ENCODE results near the gene PLD2.
A peak's percentile ranks its signal among the peaks of the same experiment; 100 is the strongest.

PLD2 gene, protein sequence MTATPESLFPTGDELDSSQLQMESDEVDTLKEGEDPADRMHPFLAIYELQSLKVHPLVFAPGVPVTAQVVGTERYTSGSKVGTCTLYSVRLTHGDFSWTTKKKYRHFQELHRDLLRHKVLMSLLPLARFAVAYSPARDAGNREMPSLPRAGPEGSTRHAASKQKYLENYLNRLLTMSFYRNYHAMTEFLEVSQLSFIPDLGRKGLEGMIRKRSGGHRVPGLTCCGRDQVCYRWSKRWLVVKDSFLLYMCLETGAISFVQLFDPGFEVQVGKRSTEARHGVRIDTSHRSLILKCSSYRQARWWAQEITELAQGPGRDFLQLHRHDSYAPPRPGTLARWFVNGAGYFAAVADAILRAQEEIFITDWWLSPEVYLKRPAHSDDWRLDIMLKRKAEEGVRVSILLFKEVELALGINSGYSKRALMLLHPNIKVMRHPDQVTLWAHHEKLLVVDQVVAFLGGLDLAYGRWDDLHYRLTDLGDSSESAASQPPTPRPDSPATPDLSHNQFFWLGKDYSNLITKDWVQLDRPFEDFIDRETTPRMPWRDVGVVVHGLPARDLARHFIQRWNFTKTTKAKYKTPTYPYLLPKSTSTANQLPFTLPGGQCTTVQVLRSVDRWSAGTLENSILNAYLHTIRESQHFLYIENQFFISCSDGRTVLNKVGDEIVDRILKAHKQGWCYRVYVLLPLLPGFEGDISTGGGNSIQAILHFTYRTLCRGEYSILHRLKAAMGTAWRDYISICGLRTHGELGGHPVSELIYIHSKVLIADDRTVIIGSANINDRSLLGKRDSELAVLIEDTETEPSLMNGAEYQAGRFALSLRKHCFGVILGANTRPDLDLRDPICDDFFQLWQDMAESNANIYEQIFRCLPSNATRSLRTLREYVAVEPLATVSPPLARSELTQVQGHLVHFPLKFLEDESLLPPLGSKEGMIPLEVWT

DNA sequence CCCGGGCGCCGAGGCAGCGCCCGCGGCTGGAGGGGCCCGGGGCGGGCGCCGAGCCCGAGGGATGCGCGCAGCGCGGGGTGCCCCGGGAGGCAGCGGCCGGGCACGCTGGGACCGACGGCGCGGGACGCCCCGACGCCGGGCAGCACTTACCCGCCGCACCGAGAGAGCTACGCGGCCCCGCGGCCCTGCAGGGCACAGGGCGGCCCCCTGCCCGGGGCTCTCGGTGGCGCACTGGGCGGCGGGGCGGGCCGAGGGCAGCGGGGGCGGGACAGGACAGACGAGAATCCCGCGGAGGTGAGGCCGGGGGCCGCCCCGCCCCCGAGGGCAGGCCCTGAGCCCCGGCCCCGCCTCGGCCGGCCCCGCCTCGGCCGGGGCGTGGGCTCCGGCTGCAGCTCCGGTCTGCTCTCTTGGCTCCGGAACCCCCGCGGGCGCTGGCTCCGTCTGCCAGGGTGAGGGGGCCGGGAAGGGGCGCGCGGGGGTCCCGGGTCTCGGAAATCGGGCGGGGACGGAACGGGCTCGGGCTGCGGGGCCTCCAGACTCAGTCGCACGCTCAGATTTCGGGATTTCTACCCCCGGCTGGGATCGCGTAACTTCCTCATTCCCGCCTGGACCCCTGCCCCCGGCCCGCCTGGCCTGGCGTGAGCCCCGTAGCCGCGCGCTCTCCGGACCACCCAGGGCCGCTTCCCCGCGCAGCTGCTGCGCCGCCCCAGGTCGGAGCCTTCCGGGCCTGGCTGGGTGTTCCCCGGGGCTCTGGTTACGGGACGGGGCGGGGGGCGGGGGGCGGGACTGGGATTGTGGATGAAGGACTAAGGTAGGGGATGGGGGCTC is at the start of gene PLD2:
Gene PLD2 (plus strand): TSS at position 376 of the 828 bp plus-strand sequence. CDS start 621 bp downstream, outside the sequence.
- peak; percentile 100 for DNase-seq (ENCODE audit: low spot score)

DNA sequence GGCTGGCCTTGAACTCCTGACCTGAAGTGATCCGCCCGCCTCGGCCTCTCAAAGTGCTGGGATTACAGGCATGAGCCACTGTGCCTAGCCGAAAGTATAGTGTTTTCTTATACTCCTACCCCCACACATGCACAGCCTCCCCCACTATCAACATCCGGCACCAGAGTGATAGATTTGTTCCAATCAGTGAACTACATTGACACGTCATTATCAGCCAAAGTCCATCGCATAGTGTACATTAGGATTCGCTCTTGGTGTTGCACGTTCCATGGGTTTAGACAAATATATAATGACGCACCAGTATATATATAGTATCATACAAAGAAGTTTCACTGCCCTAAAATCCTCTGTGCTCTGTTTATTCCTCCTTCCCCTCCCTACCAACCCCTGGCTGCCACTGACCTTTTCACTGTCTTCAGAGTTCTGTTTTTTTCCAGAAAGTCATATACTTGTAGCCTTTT is 47.1 kb upstream of the PLD2 start:
- no peak for DNase-seq (ENCODE audit: low spot score)

DNA sequence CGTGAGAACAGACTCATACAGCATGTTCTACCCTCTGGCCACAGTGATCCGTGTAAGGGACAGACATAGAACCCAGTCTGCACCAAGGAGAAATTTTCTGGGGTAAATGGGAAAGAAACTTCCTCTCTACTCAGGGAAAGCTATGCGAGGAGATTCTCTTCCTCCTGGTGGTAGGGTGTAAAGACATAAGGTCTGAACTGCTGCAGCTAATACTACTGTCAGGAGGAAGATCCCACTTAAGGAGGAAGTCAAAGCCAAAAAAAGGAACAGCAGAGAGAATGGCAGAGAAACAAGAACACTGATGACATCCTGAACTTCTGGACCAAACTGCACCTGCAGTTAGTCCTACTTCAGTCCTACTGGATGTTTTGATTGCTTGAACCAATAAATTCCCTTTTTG is 42.4 kb upstream of the PLD2 start:
- DNase-seq (ENCODE audit: low spot score) = no peak

DNA sequence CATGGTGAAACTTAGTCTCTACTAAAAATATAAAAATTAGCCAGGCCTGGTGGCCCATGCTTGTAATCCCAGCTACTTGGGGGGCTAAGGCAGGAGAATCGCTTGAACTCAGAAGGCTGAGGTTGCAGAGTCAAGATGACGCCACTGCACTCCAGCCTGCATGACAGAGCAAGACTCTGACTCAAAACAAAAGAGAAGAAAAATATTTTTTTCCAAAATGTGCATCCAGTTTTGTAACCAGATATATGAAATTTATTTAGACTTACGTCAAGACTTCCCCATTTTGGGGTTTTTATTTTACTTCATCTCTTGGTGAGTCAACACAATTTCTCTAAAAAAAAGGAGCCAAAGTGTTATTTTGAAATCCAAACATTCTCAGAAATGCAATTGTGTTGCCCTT is 40.8 kb upstream of the PLD2 start:
- DNase-seq (ENCODE audit: low spot score) = no peak

DNA sequence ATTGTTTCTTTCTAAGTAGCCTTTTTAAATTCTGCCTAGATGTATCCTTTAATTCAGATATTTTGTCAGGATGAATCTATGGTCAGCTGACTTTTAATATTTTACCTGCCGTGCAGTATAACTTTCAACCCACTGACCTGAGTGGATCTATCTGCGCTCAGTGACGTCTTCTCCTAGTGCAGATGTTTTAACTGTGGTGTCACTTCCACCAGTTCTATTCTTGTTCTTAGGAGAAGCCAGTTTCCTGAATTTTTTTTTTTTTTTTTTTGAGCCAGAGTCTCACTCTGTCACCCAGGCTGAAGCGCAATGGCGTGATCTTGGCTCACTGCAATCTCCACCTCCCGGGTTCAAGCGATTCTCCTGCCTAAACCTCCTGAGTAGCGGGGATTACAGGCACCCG is 40.2 kb upstream of the PLD2 start:
- DNase-seq (ENCODE audit: low spot score) = no peak

DNA sequence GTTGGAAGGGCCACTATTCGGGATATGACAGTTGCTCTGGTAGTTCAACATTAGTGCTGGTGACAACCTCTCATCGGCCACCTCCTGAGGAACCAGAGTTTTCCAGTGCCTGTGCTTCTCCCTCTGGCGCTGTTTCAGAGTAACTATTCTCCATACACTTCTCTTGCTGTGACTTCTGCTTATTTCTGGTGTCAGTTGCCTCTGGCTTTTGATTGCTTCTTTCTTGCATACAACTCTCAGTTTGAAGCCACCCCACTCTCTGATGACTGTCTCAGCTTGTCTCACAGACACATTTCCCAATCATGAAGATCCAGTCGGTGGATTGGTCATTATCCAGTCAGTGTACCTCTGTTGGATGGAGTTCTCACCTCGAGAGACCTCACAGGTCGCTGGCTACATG is 38.7 kb upstream of the PLD2 start:
- no peak for DNase-seq (ENCODE audit: low spot score)

DNA sequence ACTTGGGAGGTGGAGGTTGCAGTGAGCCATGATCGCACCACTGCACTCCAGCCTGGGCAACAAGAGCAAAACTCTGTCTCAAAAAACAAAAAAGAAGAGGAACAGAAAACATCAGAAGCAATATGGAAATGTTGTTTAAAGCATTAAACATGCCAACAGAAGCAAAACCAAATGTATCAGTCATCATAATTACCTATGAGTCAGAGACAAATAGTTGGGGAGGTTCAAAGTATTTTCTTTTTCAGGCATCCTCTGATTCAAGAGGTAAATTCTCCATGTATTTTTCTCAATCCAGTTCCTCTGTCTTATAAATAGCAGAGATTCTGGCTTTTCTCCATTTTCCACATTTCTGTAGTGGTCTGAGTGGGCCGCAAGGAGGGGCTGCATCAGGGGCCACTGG is 37.3 kb upstream of the PLD2 start:
- DNase-seq (ENCODE audit: low spot score) = peak; percentile 50

DNA sequence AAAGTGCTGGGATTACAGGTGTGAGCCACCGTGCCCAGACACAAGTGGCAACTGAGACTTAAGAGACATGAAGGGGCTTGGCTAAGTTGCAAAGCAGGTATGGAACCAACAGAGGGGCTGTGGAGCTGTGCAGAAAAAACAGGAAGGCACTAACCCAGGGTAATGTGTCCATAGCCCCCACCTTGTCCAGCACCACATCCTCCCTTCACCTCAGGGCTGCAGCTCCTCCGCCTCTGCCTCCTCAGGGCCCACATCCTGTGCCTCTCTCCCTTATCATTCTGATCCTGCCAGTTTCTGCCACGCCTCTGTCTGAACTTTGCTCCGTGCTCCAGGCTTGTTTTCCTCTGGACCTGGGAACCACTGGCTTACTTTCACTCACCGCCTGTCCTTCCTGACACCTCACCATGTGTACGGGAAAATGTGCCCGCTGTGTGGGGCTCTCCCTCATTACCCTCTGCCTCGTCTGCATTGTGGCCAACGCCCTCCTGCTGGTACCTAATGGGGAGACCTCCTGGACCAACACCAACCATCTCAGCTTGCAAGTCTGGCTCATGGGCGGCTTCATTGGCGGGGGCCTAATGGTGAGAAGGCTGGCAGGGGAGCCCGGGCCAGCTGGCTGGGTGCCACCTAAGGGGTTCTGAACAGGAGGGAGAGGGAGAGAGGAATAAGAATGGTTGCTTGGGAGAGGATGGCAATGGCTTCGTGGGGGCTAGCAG is 35.3 kb upstream of the PLD2 start, which contains the start of gene TM4SF5:
Gene TM4SF5 (plus strand): TSS at position 368 of the 716 bp plus-strand sequence. CDS start 37 bp downstream, at position 405.
- DNase-seq (ENCODE audit: low spot score) = no peak

DNA sequence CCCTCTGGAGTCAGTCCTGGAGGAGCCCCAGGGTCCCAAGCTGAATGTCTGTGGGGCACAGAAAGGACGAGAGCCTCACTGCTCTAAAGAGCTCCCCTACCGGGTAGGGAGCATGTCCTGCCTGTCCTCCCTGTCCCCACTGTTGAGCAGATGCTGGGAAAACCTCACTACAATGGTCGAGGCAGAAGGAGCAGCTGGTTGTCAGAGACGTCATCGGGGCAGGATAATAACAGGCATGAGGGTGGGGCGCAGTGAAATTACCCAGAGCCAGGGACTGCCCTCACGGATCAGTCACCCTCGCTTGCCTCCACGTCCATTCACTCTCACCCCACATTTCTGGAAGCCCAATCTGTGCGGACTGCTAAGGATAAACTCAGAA is 34.7 kb upstream of the PLD2 start:
- DNase-seq (ENCODE audit: low spot score) = no peak

DNA sequence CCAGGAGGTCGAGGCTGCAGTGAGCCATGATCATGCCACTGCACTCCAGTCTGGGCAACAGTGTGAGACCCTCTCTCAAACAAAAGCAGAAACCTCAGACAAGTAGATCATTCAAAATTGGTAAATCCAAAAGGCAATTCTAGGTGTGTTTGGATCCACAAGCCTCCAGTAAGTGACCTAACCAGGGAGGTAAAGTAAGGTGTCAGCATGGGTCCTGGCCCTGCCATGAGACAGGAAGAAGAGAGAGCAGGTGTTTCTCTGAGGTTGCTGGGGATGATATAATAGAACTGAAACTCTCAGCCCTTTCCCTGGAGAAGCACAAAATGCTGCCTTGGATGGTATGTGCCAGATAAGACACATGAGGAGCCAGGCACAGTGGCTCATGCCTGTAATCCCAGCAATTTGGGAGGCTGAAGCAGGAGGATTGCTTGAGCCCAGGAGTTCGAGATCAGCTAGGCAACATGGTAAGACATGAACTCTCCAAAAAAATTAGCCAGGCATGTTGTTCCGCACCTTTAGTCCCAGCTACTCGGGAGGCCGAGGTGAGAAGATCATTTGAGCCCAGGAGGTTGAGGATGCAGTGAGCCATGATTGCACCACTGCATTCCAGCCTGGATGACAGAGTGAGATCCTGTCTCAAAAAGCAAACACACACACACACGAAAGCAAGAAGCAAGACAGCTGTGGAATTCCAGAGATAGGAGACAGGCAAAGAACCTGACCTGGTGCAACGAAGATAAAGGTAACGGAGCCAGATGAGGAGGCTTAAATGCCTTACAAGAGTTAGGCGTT is 28.8 kb upstream of the PLD2 start:
- no peak for DNase-seq (ENCODE audit: low spot score)

DNA sequence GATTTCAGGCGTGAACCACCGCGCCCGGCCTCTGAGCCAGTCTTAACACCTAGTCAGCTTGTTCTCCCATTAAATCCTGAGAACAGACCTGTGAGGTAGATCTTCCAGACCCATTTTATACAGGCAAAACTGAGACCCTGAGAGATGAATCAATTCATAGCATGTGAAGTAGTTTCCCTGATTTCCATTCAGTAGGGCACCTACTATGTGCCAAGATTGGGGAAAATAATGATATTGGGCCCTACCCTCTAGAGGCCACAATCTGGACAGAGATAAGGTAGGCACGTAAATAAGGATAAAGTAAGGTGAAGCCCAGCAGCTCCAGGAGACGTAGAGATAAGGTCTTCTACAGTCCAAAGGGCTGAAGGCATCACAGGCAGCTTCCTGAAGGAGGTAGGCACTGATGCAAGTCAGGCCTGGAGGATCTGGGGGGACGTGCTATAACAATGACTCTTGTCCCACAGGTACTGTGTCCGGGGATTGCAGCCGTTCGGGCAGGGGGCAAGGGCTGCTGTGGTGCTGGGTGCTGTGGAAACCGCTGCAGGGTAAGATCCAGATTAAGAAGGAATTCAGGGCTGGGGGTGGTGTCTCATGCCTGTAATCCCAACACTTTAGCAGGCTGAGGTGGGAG is 26.5 kb upstream of the PLD2 start:
- DNase-seq (ENCODE audit: low spot score) = no peak

DNA sequence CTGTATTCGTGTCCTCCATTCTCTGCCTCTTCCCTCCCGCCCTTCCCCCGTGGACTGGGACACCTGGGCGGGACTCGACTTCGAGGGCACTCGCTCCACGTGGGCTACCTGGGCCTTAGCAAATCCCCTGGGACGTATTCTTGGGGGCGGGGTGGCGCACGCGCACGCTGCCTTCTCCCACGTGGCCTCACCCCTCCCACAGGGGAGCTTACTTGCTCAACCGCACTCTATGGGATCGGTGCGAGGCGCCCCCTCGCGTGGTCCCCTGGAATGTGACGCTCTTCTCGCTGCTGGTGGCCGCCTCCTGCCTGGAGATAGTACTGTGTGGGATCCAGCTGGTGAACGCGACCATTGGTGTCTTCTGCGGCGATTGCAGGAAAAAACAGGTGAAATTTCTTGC is 24.3 kb upstream of the PLD2 start:
- DNase-seq (ENCODE audit: low spot score) = no peak

DNA sequence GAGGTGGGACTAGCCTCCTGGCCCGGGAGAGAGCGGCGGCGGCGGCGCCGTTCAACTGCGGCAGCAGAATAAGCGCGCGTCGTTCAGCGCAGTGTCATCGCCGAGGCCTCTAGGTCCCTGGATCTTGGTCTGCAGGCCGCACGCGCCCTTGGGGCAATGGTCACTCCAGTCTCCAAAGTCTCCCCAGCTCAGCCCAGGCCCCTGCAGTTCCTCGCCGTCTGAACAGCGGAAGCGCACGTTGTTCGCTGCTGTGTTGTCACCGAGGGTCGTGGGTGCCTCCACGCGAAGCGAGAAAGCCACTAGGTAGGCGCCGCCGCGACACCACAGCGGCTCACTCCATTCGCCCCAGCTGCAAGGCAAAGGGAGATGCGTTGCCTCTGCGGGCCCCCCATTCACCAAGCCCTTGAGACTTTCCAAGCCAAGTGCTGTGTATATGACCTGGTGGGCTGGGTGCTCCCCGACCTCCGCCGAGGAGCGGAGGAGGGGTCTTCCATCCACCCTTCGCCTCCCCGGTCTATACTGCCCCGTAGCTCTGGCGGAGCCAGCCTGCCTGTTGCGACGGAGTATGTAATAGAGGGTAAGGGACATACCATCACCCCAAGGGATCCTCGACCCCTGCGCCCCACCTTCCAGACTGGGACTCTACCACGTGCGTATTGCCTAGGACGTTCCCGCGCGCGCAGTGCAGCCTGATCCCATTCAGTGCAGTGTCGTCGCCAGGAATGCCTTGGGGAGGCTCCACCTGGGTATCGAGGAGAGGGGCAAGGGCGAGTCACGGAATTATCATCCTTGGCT is 21.4 kb upstream of the PLD2 start:
- DNase-seq (ENCODE audit: low spot score) = no peak

DNA sequence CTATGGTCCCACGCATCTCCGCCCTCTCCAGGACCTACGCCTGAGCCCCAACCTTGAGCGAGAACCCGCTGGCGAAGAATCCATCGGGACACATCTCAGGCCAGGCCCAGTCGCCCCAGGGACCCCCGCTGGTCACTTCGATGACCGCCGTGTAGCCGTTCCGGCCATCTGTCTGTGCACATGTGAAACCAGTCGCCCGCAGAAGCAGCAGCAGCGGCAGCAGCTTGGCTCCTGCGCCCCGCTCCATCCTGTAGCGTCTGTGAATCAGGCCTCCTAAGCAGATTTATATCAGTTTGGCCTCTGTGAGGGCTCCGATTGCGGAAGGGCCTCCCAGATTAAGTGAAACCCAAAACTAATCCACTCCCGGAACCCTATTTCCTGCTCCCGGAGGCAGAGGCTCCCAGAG is 20.8 kb upstream of the PLD2 start, which contains the start of gene VMO1:
Gene VMO1 (minus strand): TSS at position 259 of the 406 bp plus-strand sequence. CDS start 12 bp downstream, at position 247.
- DNase-seq (ENCODE audit: low spot score) = peak; percentile 42

DNA sequence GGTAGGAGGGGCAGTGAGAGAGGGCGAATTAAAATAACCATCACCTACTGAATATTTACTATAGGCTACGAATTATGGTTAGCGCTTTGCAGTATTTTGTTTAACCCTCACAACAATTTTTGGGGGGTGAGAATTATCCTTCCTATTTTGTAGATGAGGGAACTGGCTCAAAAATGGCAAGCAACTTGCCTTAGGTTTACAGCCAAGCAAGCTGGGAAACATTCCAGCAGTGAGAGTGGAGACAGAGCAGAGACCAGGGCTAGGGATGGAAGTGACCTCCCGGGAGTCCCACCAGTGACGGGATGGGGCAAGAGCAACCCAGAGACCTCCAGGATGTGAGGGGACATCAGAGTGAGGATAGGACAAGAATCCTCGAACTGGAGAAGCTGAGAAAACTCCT is 20.4 kb upstream of the PLD2 start:
- DNase-seq (ENCODE audit: low spot score) = no peak

DNA sequence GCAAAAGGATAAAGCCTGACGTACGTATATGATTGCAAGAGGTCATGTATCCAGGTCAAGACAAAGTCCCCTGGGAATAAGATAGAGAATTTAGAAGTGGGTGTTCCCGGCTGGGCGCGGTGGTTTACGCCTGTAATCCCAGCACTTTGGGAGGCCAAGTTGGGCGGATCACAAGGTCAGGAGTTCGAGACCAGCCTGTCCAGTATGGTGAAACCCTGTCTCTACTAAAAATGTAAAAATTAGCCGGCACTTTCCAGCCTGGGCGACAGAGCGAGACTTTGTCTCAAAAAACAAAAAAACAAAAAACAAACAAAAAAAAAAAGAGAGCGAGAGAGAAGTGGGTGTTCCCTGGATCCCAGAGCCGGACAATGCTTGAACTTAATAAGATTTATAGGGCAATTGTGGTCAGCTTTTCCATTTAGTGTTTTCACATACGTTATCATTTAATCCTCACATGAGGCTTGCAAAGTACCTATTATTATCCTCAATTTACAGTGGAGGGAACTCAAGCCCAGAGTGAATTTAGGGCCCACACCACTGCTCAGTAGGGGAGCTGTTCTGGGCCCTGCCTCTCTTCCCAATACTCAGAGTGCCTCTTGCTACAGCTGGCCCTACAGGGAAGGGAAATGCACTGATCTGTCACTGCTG is 18.7 kb upstream of the PLD2 start:
- no peak for DNase-seq (ENCODE audit: low spot score)

DNA sequence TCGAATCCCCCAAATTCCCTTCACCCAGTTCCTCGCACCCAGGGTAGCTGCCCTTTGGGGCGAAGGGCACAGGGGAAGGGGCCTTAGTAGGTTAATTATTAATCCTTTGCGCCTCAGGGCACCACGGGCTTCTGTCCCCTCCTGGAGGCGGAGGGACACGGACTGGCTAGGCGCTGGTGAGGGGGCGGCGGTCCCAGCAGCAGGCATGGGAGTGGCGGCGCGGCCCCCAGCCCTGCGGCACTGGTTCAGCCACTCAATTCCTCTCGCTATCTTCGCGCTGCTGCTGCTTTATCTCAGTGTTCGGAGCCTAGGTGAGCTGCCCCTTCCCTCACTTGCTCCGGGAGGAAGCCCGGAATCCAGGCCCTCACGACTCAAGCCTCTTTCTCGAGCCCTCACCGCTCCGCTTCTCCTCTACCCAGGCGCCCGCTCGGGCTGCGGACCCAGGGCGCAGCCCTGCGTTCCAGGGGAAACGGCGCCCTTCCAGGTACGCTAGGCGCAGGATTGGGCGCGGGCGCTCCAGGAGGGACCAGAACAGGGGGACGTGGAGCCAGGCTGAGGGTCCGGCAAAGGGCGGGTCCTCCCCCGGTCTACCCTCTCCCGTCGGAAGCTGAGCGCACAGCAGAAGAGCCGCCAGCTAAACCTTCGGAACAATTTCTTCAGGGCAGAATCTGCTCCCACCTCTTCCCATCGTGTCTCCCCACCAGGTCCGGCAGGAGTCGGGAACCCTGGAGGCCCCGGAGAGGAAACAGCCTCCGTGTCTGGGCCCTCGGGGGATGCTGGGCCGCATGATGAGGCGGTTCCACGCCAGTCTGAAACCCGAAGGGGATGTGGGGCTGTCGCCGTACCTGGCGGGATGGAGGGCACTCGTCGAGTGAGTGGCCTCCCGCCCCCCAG is 17.9 kb upstream of the PLD2 start, which contains the start of gene GLTPD2:
Gene GLTPD2 (plus strand): TSS at position 158 of the 894 bp plus-strand sequence. CDS start 48 bp downstream, at position 206.
- no peak for DNase-seq (ENCODE audit: low spot score)

DNA sequence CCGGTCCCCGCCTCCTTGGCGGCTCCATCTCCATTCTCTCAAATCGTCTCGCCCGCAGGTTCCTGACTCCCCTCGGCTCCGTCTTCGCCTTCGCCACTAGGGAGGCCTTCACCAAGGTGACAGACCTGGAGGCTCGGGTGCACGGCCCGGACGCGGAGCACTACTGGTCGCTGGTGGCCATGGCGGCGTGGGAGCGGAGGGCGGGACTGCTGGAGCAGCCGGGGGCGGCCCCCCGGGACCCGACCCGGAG is 17.3 kb upstream of the PLD2 start:
- DNase-seq (ENCODE audit: low spot score) = no peak

Data from GM03348 (cell line).